ENCODE results near the gene ORM2. TPM values are rescaled to one million over a fixed set of nuclear protein-coding genes. Genes with fewer than 3 reads are reported as not detected.

The ORM2 gene
- polyA plus RNA-seq, 1 of the 3 experiments (the other 2 are of a cell fraction) = not detected

DNA sequence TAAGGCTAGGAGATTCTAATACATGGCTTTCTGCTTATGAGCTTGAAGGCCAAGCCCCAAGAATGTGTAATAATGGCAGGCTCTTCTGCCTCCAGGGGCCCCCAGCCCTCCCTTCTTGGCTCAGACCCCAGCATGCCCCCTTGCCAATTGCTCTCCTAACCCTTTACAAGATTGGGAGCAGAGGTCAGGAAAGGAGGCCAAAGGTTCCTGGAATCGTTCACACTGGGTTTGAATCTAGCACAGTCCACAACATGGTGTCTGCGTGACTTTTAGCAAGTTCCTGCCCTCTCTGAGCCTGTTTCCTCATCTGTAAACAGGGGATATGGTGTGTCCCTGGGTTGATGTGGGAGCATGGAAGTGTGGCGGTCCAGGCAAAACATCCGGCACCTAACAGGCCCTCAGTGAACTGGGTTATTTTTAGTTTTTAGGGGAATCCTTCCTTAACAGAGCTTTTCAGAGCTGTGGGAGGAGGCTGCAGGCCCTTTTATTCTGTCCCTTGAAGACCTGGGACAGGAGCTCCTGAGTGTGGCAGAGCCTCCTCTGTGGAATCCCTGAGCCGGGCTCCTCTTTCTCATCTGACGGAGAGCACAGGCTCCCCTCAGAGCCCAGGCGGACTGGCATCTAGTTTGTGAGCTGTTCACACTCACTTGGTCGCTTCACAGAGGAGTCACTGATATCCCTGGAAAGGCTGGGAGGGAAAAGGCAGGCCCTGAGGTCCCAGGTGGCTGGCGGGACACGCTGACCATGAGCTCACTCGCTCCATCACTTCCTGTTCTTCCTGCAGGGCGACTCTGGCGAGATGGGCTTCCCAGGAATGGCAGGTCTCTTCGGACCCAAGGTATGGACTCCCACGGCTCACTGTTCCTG is 30.1 kb upstream of the ORM2 start:
- Histone ChIP-seq H3K27me3 (ENCODE audit: insufficient read depth) (no peaks in the 10 kb centered on the region), H4K20me1 (ENCODE audit: insufficient read depth) (no peaks in the 10 kb centered on the region), H3F3A (replicated peaks; ENCODE audit: insufficient read depth) (peaks cover 9% of the 10 kb centered on the region), H3K36me3 (replicated peaks in 1 of 2; ENCODE audit: control insufficient read depth in 1 of 2, insufficient read depth in 2 of 2, low read length in 1 of 2) (peaks cover 6 to 46% of the 10 kb centered on the region in 2 experiments), H3K4me2 (no peak overlapping the region), H3K4me1 (ENCODE audit: control insufficient read depth in 1 of 2, insufficient read depth in 2 of 2, low read depth in 1 of 2, low read length in 1 of 2) (no peaks in the 10 kb centered on the region), H2AFZ (ENCODE audit: low read depth) (no peak overlapping the region), H3K4me3 (ENCODE audit: low read depth in 2 of 2, low read length in 1 of 2) (no peak overlapping the region), H3K9me3 (peaks cover 7% of the 10 kb centered on the region; the same call in 1 of the 2 replicates), H3K79me2 (ENCODE audit: insufficient read depth) (no peaks in the 10 kb centered on the region), H3K9me2 (no peaks in the 10 kb centered on the region), H3K27ac (ENCODE audit: low read depth in 2 of 2, low read length in 1 of 2) (no peak overlapping the region), H3K9ac (no peak overlapping the region)
- ChIA-PET CTCF (interaction anchor here (0.6 to 17.8 kb wide), 10 partner anchors 9 to 562 kb away, joined by 3 to 269 read pairs (median 3); no protein-coding TSS in a partner anchor), POLR2A (no interaction called here)
- no peak for DNase-seq
- no peak for TF ChIP-seq EP300 (IDR thresholded peaks at IDR 0.05; ENCODE audit: borderline replicate concordance in 1 of 2, low read depth in 1 of 2, low read length in 1 of 2)
- 97% methylated on average over 10 of the region's 15 CpGs for WGBS (ENCODE audit: low lambda C conversion rate)

DNA sequence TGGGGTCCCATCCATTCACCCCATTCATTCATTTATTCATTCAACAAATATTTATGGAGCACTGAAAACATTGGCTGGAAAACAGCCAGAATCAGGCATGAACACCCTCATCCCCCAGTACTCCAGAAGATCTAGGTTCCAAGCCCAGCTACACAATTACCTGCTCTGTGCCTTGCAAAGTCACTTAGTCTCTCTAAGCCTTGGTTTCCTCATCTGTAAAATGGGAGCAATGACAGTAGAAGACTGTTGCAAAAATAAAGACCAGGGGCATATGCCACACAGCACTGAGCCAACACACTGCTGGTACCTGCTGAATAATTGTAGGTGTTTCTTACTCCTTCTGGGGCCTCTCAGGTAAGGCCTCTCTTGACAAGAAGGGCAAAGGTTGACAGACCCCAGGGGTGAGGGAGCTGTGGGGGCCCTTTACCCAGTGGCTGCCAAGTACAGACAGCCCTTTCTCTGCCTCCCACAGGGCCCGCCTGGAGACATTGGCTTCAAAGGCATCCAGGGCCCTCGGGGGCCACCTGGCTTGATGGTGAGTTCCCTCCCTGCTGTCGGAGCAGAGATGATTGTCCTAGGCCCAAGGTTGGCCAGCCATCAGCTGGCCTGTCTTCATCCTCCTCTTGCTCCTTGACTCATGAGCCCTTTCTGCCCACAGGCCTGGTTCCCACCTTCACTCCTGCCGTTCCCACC is 29.4 kb upstream of the ORM2 start:
- POLR2A ChIA-PET = no interaction called here
- Histone ChIP-seq H3K27ac (ENCODE audit: low read depth in 2 of 2, low read length in 1 of 2) (no peak overlapping the region), H3K79me2 (ENCODE audit: insufficient read depth) (no peaks in the 10 kb centered on the region), H3K4me2 (no peak overlapping the region), H3K9me2 (no peaks in the 10 kb centered on the region), H3K27me3 (ENCODE audit: insufficient read depth) (no peaks in the 10 kb centered on the region), H3F3A (replicated peaks; ENCODE audit: insufficient read depth) (peaks cover 9% of the 10 kb centered on the region), H3K4me1 (ENCODE audit: control insufficient read depth in 1 of 2, insufficient read depth in 2 of 2, low read depth in 1 of 2, low read length in 1 of 2) (peaks cover 0 to under 1% of the 10 kb centered on the region in 2 experiments; a peak in 1 of 4 replicates), H3K9me3 (no peaks in the 10 kb centered on the region), H3K4me3 (ENCODE audit: low read depth in 2 of 2, low read length in 1 of 2) (no peak overlapping the region), H3K36me3 (replicated peaks in 1 of 2; ENCODE audit: control insufficient read depth in 1 of 2, insufficient read depth in 2 of 2, low read length in 1 of 2) (peaks cover 0 to 38% of the 10 kb centered on the region in 2 experiments), H3K9ac (no peak overlapping the region), H4K20me1 (ENCODE audit: insufficient read depth) (no peaks in the 10 kb centered on the region), H2AFZ (ENCODE audit: low read depth) (no peak overlapping the region)
- WGBS (ENCODE audit: low lambda C conversion rate) = 100% methylated on average over 1 of the region's 4 CpGs
- DNase-seq = no peak
- no peak for TF ChIP-seq IRF3 (IDR thresholded peaks at IDR 0.05; ENCODE audit: low read depth, low read length)
- TF ChIP-seq MXI1 (IDR thresholded peaks at IDR 0.05; ENCODE audit: low read depth, low read length) = no peak
- TF ChIP-seq RFX5 (IDR thresholded peaks at IDR 0.05; ENCODE audit: low read length) = no peak
- no peak for TF ChIP-seq FOXM1 (IDR thresholded peaks at IDR 0.05; ENCODE audit: low read depth)
- no peak for TF ChIP-seq EZH2phosphoT487 (IDR thresholded peaks at IDR 0.05; ENCODE audit: borderline replicate concordance, low read depth)
- TF ChIP-seq FOSL2 (IDR thresholded peaks at IDR 0.05; ENCODE audit: borderline replicate concordance, low read depth) = no peak
- TF ChIP-seq NRF1 (IDR thresholded peaks at IDR 0.05; ENCODE audit: low read depth, low read length) = no peak
- no peak for TF ChIP-seq ZBTB33 (IDR thresholded peaks at IDR 0.05; ENCODE audit: borderline replicate concordance, low read depth)
- no peak for TF ChIP-seq SMC3 (IDR thresholded peaks at IDR 0.05; ENCODE audit: low read depth, low read length)
- TF ChIP-seq TCF12 (IDR thresholded peaks at IDR 0.05) = no peak
- no peak for TF ChIP-seq RAD21 (IDR thresholded peaks at IDR 0.05; ENCODE audit: low read length)
- TF ChIP-seq POLR2AphosphoS5 (IDR thresholded peaks at IDR 0.05; ENCODE audit: low read depth, low read length) = no peak
- no peak for TF ChIP-seq EP300 (IDR thresholded peaks at IDR 0.05; ENCODE audit: borderline replicate concordance in 1 of 2, low read depth in 1 of 2, low read length in 1 of 2)
- no peak for TF ChIP-seq PBX3 (IDR thresholded peaks at IDR 0.05)
- CTCF ChIA-PET = interaction anchor here (0.6 to 17.8 kb wide), 8 partner anchors 9 to 563 kb away, joined by 3 to 269 read pairs (median 3); no protein-coding TSS in a partner anchor

All from SK-N-SH (cell line).